Mesothelial cell of epicardium (in vitro differentiated cells): ENCODE data around the gene EPS8L3. TPM values are rescaled to one million over a fixed set of nuclear protein-coding genes. Genes with fewer than 3 reads are reported as not detected.
"Not testable (repeated sequence)": the region's sequence is repeated elsewhere in the genome, so short reads cannot be mapped to it uniquely, and the experiment has no call there.

Source experiments
- DNase-seq, 2 experiments: peaks; one replicate each; pipeline ENCODE4 v3.0.0; 2021; ENCODE audit warnings: low spot score in 2 of 2; ENCODE audit not compliant: unreplicated experiment in 2 of 2
- H3K27ac Mint-ChIP-seq: 2 replicates; pipeline ENCODE4 v1.8.0; 2021; ENCODE audit warnings: mixed read lengths
- H3K27me3 Mint-ChIP-seq: 2 replicates; pipeline ENCODE4 v1.8.0; 2021; ENCODE audit warnings: low read depth, mixed read lengths
- H3K36me3 Mint-ChIP-seq: 2 replicates; pipeline ENCODE4 v1.8.0; 2021; ENCODE audit warnings: mixed read lengths
- H3K4me1 Mint-ChIP-seq: 2 replicates; pipeline ENCODE4 v1.8.0; 2021; ENCODE audit warnings: mixed read lengths
- H3K4me3 Mint-ChIP-seq: 2 replicates; pipeline ENCODE4 v1.8.0; 2021; ENCODE audit warnings: mild to moderate bottlenecking, moderate library complexity, mixed read lengths
- H3K9me3 Mint-ChIP-seq: 2 replicates; pipeline ENCODE4 v1.8.0; 2021; ENCODE audit warnings: mixed read lengths
- CTCF ChIP-seq: fragments of 200-600 bp; sonication (generic); IDR thresholded peaks from one replicate; pipeline ENCODE4 v1.5.0; 2021; ENCODE audit warnings: antibody characterized with exemption; ENCODE audit not compliant: unreplicated experiment
- total RNA-seq: library from RNA; stranded (reverse); gene quantifications from 3 replicates; pipeline ENCODE4 v1.2.1, GENCODE V29; 2021

Gene EPS8L3
- total RNA-seq, 1 donor from 2014 or later, result 0.13 TPM

GRCh38 chr1:109759513-109760334 lies 4.0 kb downstream of the EPS8L3 start:
- DNase-seq, result peak in 1 of 2 experiments; percentile 26
- H3K27ac Mint-ChIP-seq, result no peak overlapping the region
- H3K27me3 Mint-ChIP-seq, result no peaks in the 10 kb centered on the region

GRCh38 chr1:109757936-109758786 lies 5.6 kb downstream of the EPS8L3 start:
- DNase-seq, result peak in 1 of 2 experiments; percentile 29
- H3K4me1 Mint-ChIP-seq, result peaks cover 9% of the 10 kb centered on the region
- H3K9me3 Mint-ChIP-seq, result no peaks in the 10 kb centered on the region
- no peak overlapping the region for H3K4me3 Mint-ChIP-seq
- no peaks in the 10 kb centered on the region for H3K36me3 Mint-ChIP-seq
- H3K27me3 Mint-ChIP-seq, result no peaks in the 10 kb centered on the region
- TF ChIP-seq CTCF, result no peak
- no peak overlapping the region for H3K27ac Mint-ChIP-seq

More at GRCh38 chr1:109759513-109760334, 4.0 kb downstream of the EPS8L3 start:
- H3K4me1 Mint-ChIP-seq, result peaks cover 10% of the 10 kb centered on the region
- no peak overlapping the region for H3K4me3 Mint-ChIP-seq
- no peaks in the 10 kb centered on the region for H3K36me3 Mint-ChIP-seq
- no peaks in the 10 kb centered on the region for H3K9me3 Mint-ChIP-seq
- TF ChIP-seq CTCF, result no peak

DNA sequence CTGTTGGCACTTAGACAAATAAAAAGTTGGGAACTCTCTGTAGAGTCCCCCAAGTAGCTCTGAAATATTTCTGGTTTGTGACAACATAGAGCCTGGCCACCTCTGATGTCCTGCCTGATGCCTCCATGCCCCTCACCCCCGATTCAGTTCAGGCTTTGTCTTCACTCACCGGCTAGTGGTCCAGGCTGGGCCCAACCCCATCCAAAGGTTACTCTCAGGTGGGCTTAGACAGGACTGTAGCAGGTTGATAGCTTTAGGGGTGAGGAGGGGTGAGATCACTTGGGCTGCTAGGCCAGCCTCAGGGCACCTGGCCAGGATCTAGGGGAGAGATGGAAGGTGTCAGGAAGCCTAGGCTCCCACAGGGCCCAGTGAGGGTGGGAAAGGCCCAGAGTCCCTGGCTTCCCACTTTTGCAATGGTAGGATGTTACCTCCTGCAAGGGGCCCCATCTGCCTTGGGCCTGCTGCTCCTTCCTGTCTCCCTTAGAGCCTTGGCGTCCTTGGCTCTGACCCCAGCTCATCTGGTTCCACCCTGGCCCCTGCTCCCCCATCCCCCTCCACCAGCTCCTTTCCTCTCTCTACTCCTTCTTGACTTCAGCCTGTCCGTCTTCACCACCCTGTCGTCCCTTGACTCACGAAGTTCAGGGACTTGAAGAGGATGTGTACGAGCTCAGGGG lies 6.7 kb downstream of the EPS8L3 start:
- peak in 1 of 2 experiments; percentile 33 for DNase-seq

DNA sequence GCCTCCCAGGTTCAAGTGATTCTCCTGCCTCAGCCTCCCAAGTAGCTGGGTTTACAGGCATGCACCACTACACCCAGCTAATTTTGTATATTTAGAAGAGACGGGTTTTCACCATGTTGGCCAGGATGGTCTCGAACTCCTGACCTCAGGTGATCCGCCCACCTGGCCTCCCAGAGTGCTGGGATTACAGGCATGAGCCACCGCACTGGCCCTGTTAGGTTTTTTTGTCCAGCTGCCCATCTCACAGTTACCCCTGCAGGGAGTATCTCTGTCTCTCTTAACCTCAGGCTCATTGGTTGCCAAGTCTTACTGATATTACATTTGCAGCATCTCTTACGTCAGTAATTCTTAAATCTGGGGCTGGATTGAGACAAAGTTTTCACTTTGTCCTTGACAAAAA lies 7.4 kb downstream of the EPS8L3 start:
- H3K36me3 Mint-ChIP-seq, DNase-seq, H3K4me1 Mint-ChIP-seq, H3K27ac Mint-ChIP-seq, H3K9me3 Mint-ChIP-seq, H3K4me3 Mint-ChIP-seq, H3K27me3 Mint-ChIP-seq: not testable (repeated sequence)

More for the DNA sequence above, 6.7 kb downstream of the EPS8L3 start:
- no peak overlapping the region for H3K27ac Mint-ChIP-seq
- H3K4me1 Mint-ChIP-seq, result peaks cover 4% of the 10 kb centered on the region
- no peaks in the 10 kb centered on the region for H3K36me3 Mint-ChIP-seq
- no peaks in the 10 kb centered on the region for H3K9me3 Mint-ChIP-seq
- no peak overlapping the region for H3K4me3 Mint-ChIP-seq
- no peak for TF ChIP-seq CTCF
- no peaks in the 10 kb centered on the region for H3K27me3 Mint-ChIP-seq

GRCh38 chr1:109754738-109755137 lies 9.0 kb downstream of the EPS8L3 start:
- no peak for TF ChIP-seq CTCF
- Mint-ChIP-seq H3K4me3 (no peak overlapping the region), H3K27me3 (no peaks in the 10 kb centered on the region), H3K36me3 (no peaks in the 10 kb centered on the region), H3K27ac (no peak overlapping the region), H3K9me3 (no peaks in the 10 kb centered on the region), H3K4me1 (no peaks in the 10 kb centered on the region)
- no peak for DNase-seq
